Activated T-helper 9 cell treated with anti-CD3 and anti-CD28 coated beads, Interleukin-2, amount 50 U/mL, for 16 hours (primary cell): ENCODE measurements around the gene PCGF6.

Experiments
- DNase-seq: peaks from one replicate; pipeline ENCODE4 v3.0.0-alpha.2; 2020; ENCODE audit warnings: low read depth

The PCGF6 gene

GRCh38 chr10:103256613-103257012, 94.3 kb downstream of the PCGF6 start:
- DNase-seq = no peak

GRCh38 chr10:103254538-103255325, 96.2 kb downstream of the PCGF6 start:
- no peak for DNase-seq

GRCh38 chr10:103254113-103254512, 96.8 kb downstream of the PCGF6 start:
- no peak for DNase-seq
